ENCODE measurements around the gene CAMK4. TPM values are rescaled to one million over a fixed set of nuclear protein-coding genes. Genes with fewer than 3 reads are reported as not detected.
A peak's percentile ranks its signal among the peaks of the same experiment; 100 is the strongest.

Gene CAMK4
- total RNA-seq, 2 donors from 2014 or later = 36.0 to 37.0 TPM

GRCh38 chr5:111383288-111383970 is 159.2 kb downstream of the CAMK4 start:
- no peak overlapping the region for H3K4me3 Mint-ChIP-seq
- H3K27ac Mint-ChIP-seq = no peak overlapping the region
- no peak for ATAC-seq (replicated peaks)
- no peaks in the 10 kb centered on the region for H3K4me1 Mint-ChIP-seq
- peaks cover 39% of the 10 kb centered on the region for H3K36me3 Mint-ChIP-seq (ENCODE audit: low read depth)
- no peaks in the 10 kb centered on the region for H3K9me3 Mint-ChIP-seq
- no peaks in the 10 kb centered on the region for H3K27me3 Mint-ChIP-seq

- H3K27ac Mint-ChIP-seq = no peak overlapping the region
- no peaks in the 10 kb centered on the region for H3K9me3 Mint-ChIP-seq
- no peak for ATAC-seq (replicated peaks)
- H3K4me3 Mint-ChIP-seq = no peak overlapping the region
- H3K4me1 Mint-ChIP-seq = peaks cover 7% of the 10 kb centered on the region
- no peaks in the 10 kb centered on the region for H3K27me3 Mint-ChIP-seq
- H3K36me3 Mint-ChIP-seq (ENCODE audit: low read depth) = peaks cover 43% of the 10 kb centered on the region
These were observed 160.0 kb downstream of the CAMK4 start for GRCh38 chr5:111384220-111384619.

- Mint-ChIP-seq H3K4me1 (peaks cover 11% of the 10 kb centered on the region), H3K9me3 (no peaks in the 10 kb centered on the region), H3K36me3 (ENCODE audit: low read depth) (peaks cover 48% of the 10 kb centered on the region), H3K4me3 (no peak overlapping the region), H3K27me3 (no peaks in the 10 kb centered on the region), H3K27ac (no peak overlapping the region)
- ATAC-seq (replicated peaks) = no peak
These were observed 160.9 kb downstream of the CAMK4 start for GRCh38 chr5:111385051-111385450.

- Mint-ChIP-seq H3K4me1 (peaks cover 11% of the 10 kb centered on the region), H3K27me3 (no peaks in the 10 kb centered on the region), H3K9me3 (no peaks in the 10 kb centered on the region), H3K4me3 (no peak overlapping the region), H3K27ac (no peak overlapping the region), H3K36me3 (ENCODE audit: low read depth) (peaks cover 50% of the 10 kb centered on the region)
- no peak for ATAC-seq (replicated peaks)
These were observed 162.0 kb downstream of the CAMK4 start for GRCh38 chr5:111385970-111386831.

GRCh38 chr5:111386832-111387162 is 162.6 kb downstream of the CAMK4 start:
- ATAC-seq (replicated peaks) = no peak
- no peak overlapping the region for H3K4me3 Mint-ChIP-seq
- peaks cover 50% of the 10 kb centered on the region for H3K36me3 Mint-ChIP-seq (ENCODE audit: low read depth)
- no peak overlapping the region for H3K27ac Mint-ChIP-seq
- H3K27me3 Mint-ChIP-seq = no peaks in the 10 kb centered on the region
- peaks cover 11% of the 10 kb centered on the region for H3K4me1 Mint-ChIP-seq
- no peaks in the 10 kb centered on the region for H3K9me3 Mint-ChIP-seq

GRCh38 chr5:111387361-111387760 is 163.2 kb downstream of the CAMK4 start:
- Mint-ChIP-seq H3K9me3 (no peaks in the 10 kb centered on the region), H3K27ac (no peak overlapping the region), H3K4me3 (no peak overlapping the region), H3K4me1 (peaks cover 11% of the 10 kb centered on the region), H3K36me3 (ENCODE audit: low read depth) (peaks cover 50% of the 10 kb centered on the region), H3K27me3 (no peaks in the 10 kb centered on the region)
- no peak for ATAC-seq (replicated peaks)

GRCh38 chr5:111389390-111390082 is 165.4 kb downstream of the CAMK4 start:
- Mint-ChIP-seq H3K27me3 (no peaks in the 10 kb centered on the region), H3K9me3 (no peaks in the 10 kb centered on the region), H3K27ac (peak overlapping the region; percentile 77), H3K4me3 (no peak overlapping the region), H3K4me1 (peaks cover 11% of the 10 kb centered on the region), H3K36me3 (ENCODE audit: low read depth) (peaks cover 68% of the 10 kb centered on the region)
- ATAC-seq (replicated peaks) = peak; percentile 98

GRCh38 chr5:111392181-111392580 is 168.0 kb downstream of the CAMK4 start:
- H3K4me3 Mint-ChIP-seq = no peak overlapping the region
- ATAC-seq (replicated peaks) = no peak
- peak overlapping the region; percentile 32 for H3K27ac Mint-ChIP-seq
- no peaks in the 10 kb centered on the region for H3K27me3 Mint-ChIP-seq
- peaks cover 90% of the 10 kb centered on the region for H3K36me3 Mint-ChIP-seq (ENCODE audit: low read depth)
- H3K4me1 Mint-ChIP-seq = peaks cover 11% of the 10 kb centered on the region
- H3K9me3 Mint-ChIP-seq = no peaks in the 10 kb centered on the region

GRCh38 chr5:111394586-111394985 is 170.4 kb downstream of the CAMK4 start:
- Mint-ChIP-seq H3K4me3 (no peak overlapping the region), H3K9me3 (no peaks in the 10 kb centered on the region), H3K4me1 (peaks cover 20% of the 10 kb centered on the region), H3K27ac (no peak overlapping the region), H3K36me3 (ENCODE audit: low read depth) (peaks cover 94% of the 10 kb centered on the region), H3K27me3 (no peaks in the 10 kb centered on the region)
- no peak for ATAC-seq (replicated peaks)

GRCh38 chr5:111398013-111398412 is 173.8 kb downstream of the CAMK4 start:
- Mint-ChIP-seq H3K4me1 (peaks cover 31% of the 10 kb centered on the region), H3K9me3 (no peaks in the 10 kb centered on the region), H3K4me3 (no peak overlapping the region), H3K27ac (no peak overlapping the region), H3K36me3 (ENCODE audit: low read depth) (peaks cover 97% of the 10 kb centered on the region), H3K27me3 (no peaks in the 10 kb centered on the region)
- peak; percentile 92 for ATAC-seq (replicated peaks)

- Mint-ChIP-seq H3K27ac (peak overlapping the region; percentile 78), H3K27me3 (no peaks in the 10 kb centered on the region), H3K36me3 (ENCODE audit: low read depth) (peaks cover 96% of the 10 kb centered on the region), H3K9me3 (no peaks in the 10 kb centered on the region), H3K4me3 (peak overlapping the region; percentile 50), H3K4me1 (peaks cover 31% of the 10 kb centered on the region)
- ATAC-seq (replicated peaks) = peak; percentile 52
These were observed 174.9 kb downstream of the CAMK4 start for GRCh38 chr5:111399113-111399512.

- Mint-ChIP-seq H3K36me3 (ENCODE audit: low read depth) (peaks cover 88% of the 10 kb centered on the region), H3K4me1 (peaks cover 31% of the 10 kb centered on the region), H3K27me3 (no peaks in the 10 kb centered on the region), H3K4me3 (no peak overlapping the region), H3K9me3 (no peaks in the 10 kb centered on the region), H3K27ac (no peak overlapping the region)
- ATAC-seq (replicated peaks) = no peak
These were observed 177.7 kb downstream of the CAMK4 start for GRCh38 chr5:111401906-111402305.

GRCh38 chr5:111404270-111404769 is 180.1 kb downstream of the CAMK4 start:
- peaks cover 3% of the 10 kb centered on the region for H3K9me3 Mint-ChIP-seq
- peaks cover 17% of the 10 kb centered on the region for H3K4me1 Mint-ChIP-seq
- peaks cover 86% of the 10 kb centered on the region for H3K36me3 Mint-ChIP-seq (ENCODE audit: low read depth)
- no peaks in the 10 kb centered on the region for H3K27me3 Mint-ChIP-seq
- H3K27ac Mint-ChIP-seq = no peak overlapping the region
- no peak overlapping the region for H3K4me3 Mint-ChIP-seq
- ATAC-seq (replicated peaks) = no peak

GRCh38 chr5:111407562-111407961 is 183.4 kb downstream of the CAMK4 start:
- peak overlapping the region; percentile 41 for H3K27ac Mint-ChIP-seq
- peaks cover 3% of the 10 kb centered on the region for H3K4me1 Mint-ChIP-seq
- H3K36me3 Mint-ChIP-seq (ENCODE audit: low read depth) = peaks cover 82% of the 10 kb centered on the region
- H3K27me3 Mint-ChIP-seq = no peaks in the 10 kb centered on the region
- H3K9me3 Mint-ChIP-seq = peaks cover 3% of the 10 kb centered on the region
- ATAC-seq (replicated peaks) = no peak
- H3K4me3 Mint-ChIP-seq = no peak overlapping the region
